Hepatocyte (in vitro differentiated cells): ENCODE results near the gene C1orf167. TPM values are rescaled to one million over a fixed set of nuclear protein-coding genes. Genes with fewer than 3 reads are reported as not detected.

Experiments used
- DNase-seq: peaks from one replicate; pipeline ENCODE4 v3.0.0-alpha.2; 2016; ENCODE audit warnings: low spot score
- H2AFZ ChIP-seq: fragments of 200-600 bp; sonication (generic); 2 replicates; pipeline ENCODE4 v1.6.0; 2016; ENCODE audit warnings: antibody characterized with exemption, mild to moderate bottlenecking
- H3K27ac ChIP-seq: fragments of 200-600 bp; sonication (generic); 2 replicates; pipeline ENCODE4 v1.5.1; 2016; ENCODE audit warnings: mild to moderate bottlenecking
- H3K27me3 ChIP-seq: fragments of 200-600 bp; sonication (generic); 2 replicates; pipeline ENCODE4 v1.6.1; 2016
- H3K36me3 ChIP-seq: fragments of 200-600 bp; sonication (generic); replicated peaks from 2 replicates; pipeline ENCODE4 v1.5.1; 2016; ENCODE audit warnings: low read depth; ENCODE audit not compliant: insufficient read depth
- H3K4me1 ChIP-seq: fragments of 200-600 bp; sonication (generic); 2 replicates; pipeline ENCODE4 v1.5.1; 2016; ENCODE audit warnings: mild to moderate bottlenecking, moderate library complexity; ENCODE audit not compliant: insufficient read depth
- H3K4me2 ChIP-seq: fragments of 200-600 bp; sonication (generic); 2 replicates; pipeline ENCODE4 v1.6.0; 2016
- H3K4me3 ChIP-seq: fragments of 200-600 bp; sonication (generic); 2 replicates; pipeline ENCODE4 v1.5.1; 2016; ENCODE audit warnings: mild to moderate bottlenecking
- H3K79me2 ChIP-seq: fragments of 200-600 bp; sonication (generic); 2 replicates; pipeline ENCODE4 v1.6.0; 2017; ENCODE audit warnings: mild to moderate bottlenecking
- H3K9me2 ChIP-seq: fragments of 200-600 bp; sonication (generic); replicated peaks from 2 replicates; pipeline ENCODE4 v1.6.0; 2017; ENCODE audit warnings: mild to moderate bottlenecking; ENCODE audit not compliant: insufficient read depth
- H3K9me3 ChIP-seq: fragments of 200-600 bp; sonication (generic); 2 replicates; pipeline ENCODE4 v1.5.1; 2016; ENCODE audit warnings: low read depth, mild to moderate bottlenecking
- H4K20me1 ChIP-seq: fragments of 200-600 bp; sonication (generic); 2 replicates; pipeline ENCODE4 v1.6.0; 2016; ENCODE audit warnings: mild to moderate bottlenecking; ENCODE audit not compliant: insufficient read depth, poor library complexity, severe bottlenecking
- EZH2 ChIP-seq: fragments of 200-600 bp; sonication (generic); IDR thresholded peaks from 2 replicates; pipeline ENCODE4 v1.6.1; 2016; ENCODE audit warnings: antibody characterized with exemption, mild to moderate bottlenecking, borderline replicate concordance
- EZH2phosphoT487 ChIP-seq: fragments of 200-600 bp; sonication (generic); IDR thresholded peaks from one replicate; pipeline ENCODE4 v1.6.1; 2018; ENCODE audit warnings: antibody characterized with exemption, mild to moderate bottlenecking, low read depth, moderate library complexity; ENCODE audit not compliant: unreplicated experiment, severe bottlenecking
- WGBS: methylation state at CpG from one replicate; pipeline ENCODE4 v1.1.6; 2016; ENCODE audit warnings: low lambda C conversion rate; ENCODE audit errors: missing lambda C conversion rate; 5-methylcytosine and 5-hydroxymethylcytosine counted together
- polyA plus RNA-seq: library from polyadenylated mRNA; unstranded; fragments of >200 nt; fragmentation: Nextera tagmentation; extraction: Ambion mirVana; gene quantifications from 2 replicates; pipeline ENCODE4 v1.2.1, GENCODE V29; 2016
- total RNA-seq: library from RNA; depleted of rRNA; stranded (reverse); fragments of >200 nt; gene quantifications from 2 replicates; pipeline ENCODE4 v1.2.3, GENCODE V29; 2014
- TF ChIP-seq, protein P1 (sequence below): fragments of 200-600 bp; sonication (generic); IDR thresholded peaks from 2 replicates; pipeline ENCODE4 v1.5.1; 2016; ENCODE audit warnings: antibody characterized with exemption, mild to moderate bottlenecking; ENCODE audit not compliant: poor library complexity

C1orf167 gene
- total and polyA plus RNA-seq, 2 experiments from 2014 or later, result 0.37 TPM; not detected in 1

DNA sequence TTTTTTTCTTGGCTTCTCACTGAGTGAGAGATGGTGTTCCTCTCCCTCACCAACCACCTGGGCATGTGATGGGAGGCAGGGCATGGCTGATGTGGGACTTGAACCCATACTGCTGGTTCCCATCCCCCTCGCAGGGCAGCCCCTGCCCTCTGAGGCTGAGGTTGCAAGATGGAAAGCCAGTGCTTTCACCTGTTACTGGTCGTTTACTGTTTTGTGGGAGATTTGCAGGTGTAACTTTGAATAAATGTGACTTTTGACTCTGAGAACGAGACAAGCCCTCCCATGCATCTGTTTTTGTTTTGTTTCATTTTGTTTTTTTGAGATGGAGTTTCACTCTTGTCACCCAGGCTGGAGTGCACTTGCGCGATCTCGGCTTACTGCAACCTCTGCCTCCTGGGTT, 21.6 kb downstream of the C1orf167 start:
- H3K4me1 ChIP-seq, result peaks cover 27% of the 10 kb centered on the region
- DNase-seq, result no peak
- 87% methylated on average over 6 of the region's 6 CpGs for WGBS
- H3K9me3 ChIP-seq, result no peaks in the 10 kb centered on the region
- H2AFZ ChIP-seq, result no peak overlapping the region
- H3K79me2 ChIP-seq, result no peaks in the 10 kb centered on the region
- no peaks in the 10 kb centered on the region for H3K9me2 ChIP-seq
- no peak overlapping the region for H3K4me3 ChIP-seq
- H3K27me3 ChIP-seq, result no peaks in the 10 kb centered on the region
- no peaks in the 10 kb centered on the region for H3K36me3 ChIP-seq
- no peak for TF ChIP-seq EZH2
- no peak for TF ChIP-seq EZH2phosphoT487
- TF ChIP-seq, protein P1, sequence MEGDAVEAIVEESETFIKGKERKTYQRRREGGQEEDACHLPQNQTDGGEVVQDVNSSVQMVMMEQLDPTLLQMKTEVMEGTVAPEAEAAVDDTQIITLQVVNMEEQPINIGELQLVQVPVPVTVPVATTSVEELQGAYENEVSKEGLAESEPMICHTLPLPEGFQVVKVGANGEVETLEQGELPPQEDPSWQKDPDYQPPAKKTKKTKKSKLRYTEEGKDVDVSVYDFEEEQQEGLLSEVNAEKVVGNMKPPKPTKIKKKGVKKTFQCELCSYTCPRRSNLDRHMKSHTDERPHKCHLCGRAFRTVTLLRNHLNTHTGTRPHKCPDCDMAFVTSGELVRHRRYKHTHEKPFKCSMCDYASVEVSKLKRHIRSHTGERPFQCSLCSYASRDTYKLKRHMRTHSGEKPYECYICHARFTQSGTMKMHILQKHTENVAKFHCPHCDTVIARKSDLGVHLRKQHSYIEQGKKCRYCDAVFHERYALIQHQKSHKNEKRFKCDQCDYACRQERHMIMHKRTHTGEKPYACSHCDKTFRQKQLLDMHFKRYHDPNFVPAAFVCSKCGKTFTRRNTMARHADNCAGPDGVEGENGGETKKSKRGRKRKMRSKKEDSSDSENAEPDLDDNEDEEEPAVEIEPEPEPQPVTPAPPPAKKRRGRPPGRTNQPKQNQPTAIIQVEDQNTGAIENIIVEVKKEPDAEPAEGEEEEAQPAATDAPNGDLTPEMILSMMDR, result no peak
- no peaks in the 10 kb centered on the region for H4K20me1 ChIP-seq
- no peak overlapping the region for H3K27ac ChIP-seq
- no peak overlapping the region for H3K4me2 ChIP-seq

DNA sequence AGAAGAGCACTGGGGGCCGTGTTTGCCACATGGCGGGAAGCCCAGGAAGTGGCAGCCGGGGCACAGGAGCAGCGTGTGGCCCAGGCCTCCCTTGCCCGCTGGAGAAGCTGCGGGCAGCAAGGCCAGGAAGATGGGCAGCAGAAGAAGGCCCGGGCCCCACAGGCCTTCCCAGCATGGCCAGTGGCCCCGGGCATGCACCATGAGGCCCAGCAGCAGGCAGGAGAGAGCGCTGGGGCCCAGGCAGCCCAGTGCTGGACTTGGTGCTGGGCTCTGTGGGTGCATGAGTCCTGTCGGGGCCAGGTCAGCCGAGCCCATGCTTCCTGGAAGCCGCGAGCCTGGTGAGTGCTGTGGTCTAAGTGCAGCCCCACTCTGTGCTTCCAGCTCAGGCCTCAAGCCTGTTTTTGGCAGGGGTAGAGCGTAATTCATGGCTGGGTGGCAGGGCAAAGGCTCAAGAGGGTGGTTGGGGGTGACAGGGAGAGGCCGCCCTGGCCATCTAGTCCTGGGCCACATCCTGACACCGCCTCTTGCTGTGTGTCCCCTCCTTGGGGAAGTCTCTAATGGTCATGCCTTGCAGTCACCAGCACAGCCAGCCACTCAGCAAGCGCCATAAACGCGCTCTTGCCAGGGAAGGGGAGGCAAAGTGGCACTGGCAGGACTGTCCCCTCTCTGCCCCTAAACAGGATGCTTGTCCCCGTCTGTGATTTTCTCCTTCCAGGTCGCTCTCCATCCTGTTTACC, 22.4 kb downstream of the C1orf167 start:
- Histone ChIP-seq H3K27ac (no peak overlapping the region), H2AFZ (no peak overlapping the region), H3K27me3 (no peaks in the 10 kb centered on the region), H3K4me1 (peaks cover 27% of the 10 kb centered on the region), H3K4me2 (peak overlapping the region; percentile 80), H3K9me2 (no peaks in the 10 kb centered on the region), H4K20me1 (no peaks in the 10 kb centered on the region), H3K36me3 (no peaks in the 10 kb centered on the region), H3K4me3 (no peak overlapping the region), H3K9me3 (no peaks in the 10 kb centered on the region), H3K79me2 (no peaks in the 10 kb centered on the region)
- no peak for DNase-seq
- TF ChIP-seq EZH2phosphoT487 (no peak), EZH2 (no peak)
- TF ChIP-seq, protein P1, result no peak
- WGBS, result 80% methylated on average over 21 of the region's 21 CpGs

DNA sequence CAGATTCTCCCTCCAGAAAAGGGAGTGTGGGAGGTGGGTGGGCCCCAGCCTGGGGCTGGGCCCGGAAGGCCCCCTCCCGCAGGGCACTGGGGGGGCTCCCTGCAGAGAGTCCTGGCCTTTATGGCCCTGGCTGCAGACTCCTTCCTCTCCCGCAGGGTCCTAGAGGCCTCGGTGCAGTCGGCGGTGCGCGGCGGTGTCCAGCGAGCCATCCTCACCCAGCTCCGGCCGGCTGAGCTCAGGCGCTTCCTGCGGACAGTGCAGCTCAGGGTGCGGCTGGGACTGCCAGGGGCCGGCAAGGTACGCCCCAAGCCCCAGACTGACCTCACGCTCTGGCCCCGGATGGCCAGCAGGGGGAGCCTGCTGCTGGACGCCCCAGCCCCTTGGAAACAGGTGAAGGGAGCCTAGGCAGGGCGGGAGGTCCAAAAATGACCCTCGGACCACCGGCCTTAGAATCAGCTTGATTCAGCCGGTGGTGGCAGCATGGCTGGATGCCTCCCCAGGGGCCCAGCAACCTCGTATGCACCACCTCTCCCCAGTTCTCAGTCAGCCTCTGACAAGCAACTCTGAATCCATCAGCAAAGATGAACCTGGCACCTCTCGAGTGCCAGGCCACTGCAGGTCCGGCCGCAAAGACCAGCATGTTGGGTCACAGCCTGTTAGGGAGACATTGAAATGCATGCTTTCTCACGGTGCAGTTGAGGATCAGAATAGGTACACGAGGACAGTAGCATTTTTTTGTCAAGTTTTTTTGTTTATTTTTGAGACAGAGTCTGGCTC, 23.2 kb downstream of the C1orf167 start:
- no peak for TF ChIP-seq EZH2phosphoT487
- TF ChIP-seq EZH2, result no peak
- TF ChIP-seq, protein P1, result peak; percentile 86
- DNase-seq, result peak; percentile 79
- H4K20me1 ChIP-seq, result no peaks in the 10 kb centered on the region
- WGBS, result 17% methylated on average over 27 of the region's 30 CpGs
- no peak overlapping the region for H3K27ac ChIP-seq
- no peak overlapping the region for H2AFZ ChIP-seq
- H3K4me3 ChIP-seq, result no peak overlapping the region
- H3K36me3 ChIP-seq, result no peaks in the 10 kb centered on the region
- peaks cover 27% of the 10 kb centered on the region for H3K4me1 ChIP-seq
- peak overlapping the region; percentile 80 for H3K4me2 ChIP-seq
- no peaks in the 10 kb centered on the region for H3K27me3 ChIP-seq
- H3K9me3 ChIP-seq, result no peaks in the 10 kb centered on the region
- no peaks in the 10 kb centered on the region for H3K9me2 ChIP-seq
- H3K79me2 ChIP-seq, result no peaks in the 10 kb centered on the region
